Stimulated activated CD4-positive, alpha-beta T cell treated with anti-CD3 and anti-CD28 coated beads, Interleukin-4, amount 100 ng/mL, for 4 hours (primary cell): ENCODE measurements around the gene ARHGAP24.
"Not testable (repeated sequence)": the region's sequence is repeated elsewhere in the genome, so short reads cannot be mapped to it uniquely, and the experiment has no call there.

Source experiments
- DNase-seq, 2 experiments: peaks; one replicate each; pipeline ENCODE4 v3.0.0-alpha.2; 2020

Gene ARHGAP24

DNA sequence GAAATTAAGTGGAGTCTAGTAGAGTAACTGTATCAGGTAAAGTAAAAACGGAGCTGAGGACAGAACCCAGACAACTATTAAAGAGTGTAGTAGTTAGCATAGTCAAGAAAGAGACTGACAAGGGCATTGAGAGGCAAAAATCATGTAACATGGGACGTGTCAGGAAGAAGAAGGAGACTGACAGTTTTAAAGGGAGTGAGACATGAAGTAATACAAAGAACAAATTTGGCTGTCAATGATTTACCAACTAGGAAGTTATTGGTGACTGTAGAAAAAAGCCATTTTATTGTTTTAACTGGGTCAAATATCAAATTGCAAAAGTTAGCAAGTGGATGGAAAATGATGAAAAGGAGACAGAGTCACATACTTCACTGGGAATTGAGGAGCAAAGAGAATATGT, 462.6 kb downstream of the ARHGAP24 start:
- no peak for DNase-seq

GRCh38 chr4:85938062-85938461, 463.1 kb downstream of the ARHGAP24 start:
- no peak for DNase-seq

- no peak for DNase-seq
Observed at GRCh38 chr4:85938902-85939301, 464.0 kb downstream of the ARHGAP24 start.

DNA sequence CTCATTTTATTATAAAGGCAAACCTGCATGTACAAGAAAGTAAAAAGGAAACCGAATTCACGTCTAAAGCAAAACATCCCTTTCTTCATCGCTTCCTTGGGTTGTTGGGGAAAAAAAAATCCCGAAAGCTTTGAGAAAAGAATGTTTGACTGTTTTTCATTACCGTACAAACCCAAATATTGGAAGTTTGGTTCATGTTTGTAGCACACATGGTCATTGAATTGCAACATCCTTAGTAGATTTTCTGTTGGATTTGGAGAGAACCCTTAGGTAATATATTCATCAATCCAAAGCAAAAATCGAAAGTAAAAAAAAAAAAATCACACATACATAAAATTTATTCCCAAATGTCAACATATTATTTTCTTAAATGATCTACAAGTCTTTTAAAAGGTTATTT, 464.6 kb downstream of the ARHGAP24 start:
- no peak for DNase-seq

GRCh38 chr4:85940151-85940550, 465.2 kb downstream of the ARHGAP24 start:
- no peak for DNase-seq

- DNase-seq: no peak
Observed at GRCh38 chr4:85942107-85942506, 467.2 kb downstream of the ARHGAP24 start.

DNA sequence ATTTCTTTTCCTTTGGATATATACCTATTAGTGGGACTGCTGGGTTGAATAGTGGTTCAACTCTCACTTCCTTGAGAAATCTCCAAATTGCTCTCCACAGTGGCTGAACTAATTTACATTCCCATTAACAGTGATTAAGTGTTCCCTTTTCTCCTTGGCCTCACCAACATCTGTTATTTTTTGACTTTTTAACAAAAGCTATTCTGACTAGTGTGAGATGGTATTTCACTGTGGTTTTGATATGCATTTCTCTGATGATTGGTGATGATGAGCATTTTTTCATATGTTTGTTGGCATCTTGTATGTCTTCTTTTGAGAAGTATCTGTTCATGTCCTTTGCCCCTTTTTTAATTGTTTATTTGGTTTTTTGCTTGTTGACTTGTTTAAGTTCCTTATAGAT, 471.9 kb downstream of the ARHGAP24 start:
- no peak for DNase-seq

- DNase-seq: no peak
Observed at GRCh38 chr4:85951099-85951498, 476.1 kb downstream of the ARHGAP24 start.

- no peak for DNase-seq
Observed at GRCh38 chr4:85952528-85952927, 477.6 kb downstream of the ARHGAP24 start.

GRCh38 chr4:85952972-85953650, 478.2 kb downstream of the ARHGAP24 start:
- DNase-seq: no peak

GRCh38 chr4:85953651-85954018, 478.7 kb downstream of the ARHGAP24 start:
- DNase-seq: no peak

- no peak for DNase-seq
Observed at GRCh38 chr4:85955620-85956292, 480.8 kb downstream of the ARHGAP24 start.

DNA sequence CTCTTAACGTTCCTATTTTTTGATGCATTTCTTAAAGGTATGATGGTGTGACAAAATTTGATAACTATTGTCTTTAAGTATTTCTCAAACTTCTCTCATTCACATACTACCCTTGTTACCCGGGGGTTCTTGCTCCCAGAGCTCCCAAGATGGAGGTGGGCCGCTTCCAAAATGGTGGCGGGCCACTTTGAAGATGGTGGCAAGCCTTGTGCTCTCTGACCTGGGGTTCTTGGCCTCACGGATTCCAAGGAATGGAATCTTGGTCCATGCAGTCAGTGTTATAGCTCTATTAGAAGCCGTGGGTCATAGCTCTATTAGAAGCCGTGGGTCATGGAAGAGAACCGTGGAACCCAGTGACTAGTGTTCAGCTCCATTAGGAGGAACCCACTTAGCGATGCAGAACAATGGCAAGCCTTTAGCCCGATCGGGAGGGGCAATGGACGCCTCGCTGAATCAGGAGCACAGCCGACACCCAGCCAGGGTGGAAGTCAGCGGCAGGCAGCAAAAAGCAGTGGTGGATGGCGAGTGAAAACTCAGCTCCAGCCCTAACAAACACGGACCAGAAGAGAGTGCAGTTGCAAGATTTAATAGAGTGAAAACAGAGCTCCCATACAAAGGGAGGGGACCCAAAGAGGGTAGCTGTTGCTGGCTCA, 481.5 kb downstream of the ARHGAP24 start:
- DNase-seq: no peak

DNA sequence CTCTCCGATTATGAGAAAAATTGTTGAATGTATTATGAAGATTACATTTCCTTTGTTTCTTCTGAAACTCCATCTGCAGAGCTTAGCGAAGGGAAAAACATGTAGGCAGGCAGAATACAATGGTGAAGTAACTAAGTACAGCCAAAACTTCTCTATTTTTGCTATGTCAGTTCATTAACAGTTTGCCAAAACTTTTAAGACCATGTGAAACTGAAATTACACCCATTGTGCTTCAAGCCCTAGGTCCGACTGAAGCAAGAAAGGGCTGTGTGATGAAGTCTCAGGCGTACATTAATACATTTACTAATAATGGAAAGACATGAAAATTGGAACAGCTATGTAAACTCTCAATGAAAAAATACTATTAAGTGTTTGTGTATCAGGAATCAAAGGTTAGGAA, 486.9 kb downstream of the ARHGAP24 start:
- no peak for DNase-seq

GRCh38 chr4:85963231-85963630, 488.3 kb downstream of the ARHGAP24 start:
- no peak for DNase-seq

DNA sequence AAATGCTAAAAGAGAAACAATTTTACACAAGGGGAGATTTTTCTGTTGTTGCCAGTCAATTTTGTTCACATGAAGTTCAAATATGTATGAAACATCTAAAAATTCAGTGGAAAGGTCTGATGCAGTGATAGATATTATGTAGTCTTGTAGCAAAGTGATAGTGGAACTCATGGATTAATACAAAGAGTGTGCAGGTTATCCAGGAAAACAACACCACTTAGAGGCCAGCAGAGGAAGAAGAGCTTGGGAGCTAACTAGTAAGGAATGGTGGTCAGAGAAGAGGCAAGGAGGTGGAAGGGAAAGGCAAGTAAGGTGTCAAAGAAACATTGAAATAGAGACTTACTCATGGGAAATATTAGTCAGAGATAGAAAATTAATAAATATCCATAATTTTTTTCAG, 489.3 kb downstream of the ARHGAP24 start:
- no peak for DNase-seq

DNA sequence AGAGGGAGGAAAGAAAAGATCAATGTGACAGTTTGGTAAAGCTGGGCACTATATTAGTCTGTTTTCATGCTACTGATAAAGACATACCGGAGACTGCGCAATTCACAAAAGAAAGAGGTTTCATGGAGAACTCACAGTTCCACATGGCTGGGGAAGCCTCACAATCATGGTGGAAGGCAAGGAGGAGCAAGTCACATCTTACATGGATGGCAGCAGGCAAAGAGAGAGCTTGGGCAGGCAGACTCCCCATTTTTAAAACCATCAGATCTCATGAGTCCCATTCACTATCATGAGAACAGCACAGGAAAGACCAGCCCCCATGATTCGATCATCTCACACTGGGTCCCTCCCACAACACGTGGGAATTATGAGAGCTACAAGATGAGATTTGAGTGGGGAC, 490.1 kb downstream of the ARHGAP24 start:
- DNase-seq: not testable (repeated sequence)

DNA sequence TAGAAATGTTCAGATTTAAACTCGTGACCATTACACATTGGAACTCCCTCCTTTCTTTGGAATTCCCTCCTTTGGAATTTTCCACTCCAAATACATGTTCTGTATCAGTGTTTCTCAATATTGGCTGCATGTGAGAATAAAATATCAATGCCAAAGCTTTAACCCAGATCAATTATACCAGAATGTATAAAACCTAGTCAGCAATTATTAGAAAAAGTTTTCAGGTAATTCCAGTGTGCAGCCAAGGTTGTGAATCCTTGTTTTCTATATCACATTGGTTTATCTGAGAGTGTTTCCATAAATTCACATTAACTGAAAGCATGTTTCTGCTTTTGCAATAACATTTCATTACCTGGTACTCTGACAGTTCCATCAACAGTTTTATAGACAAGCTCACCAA, 490.6 kb downstream of the ARHGAP24 start:
- no peak for DNase-seq

DNA sequence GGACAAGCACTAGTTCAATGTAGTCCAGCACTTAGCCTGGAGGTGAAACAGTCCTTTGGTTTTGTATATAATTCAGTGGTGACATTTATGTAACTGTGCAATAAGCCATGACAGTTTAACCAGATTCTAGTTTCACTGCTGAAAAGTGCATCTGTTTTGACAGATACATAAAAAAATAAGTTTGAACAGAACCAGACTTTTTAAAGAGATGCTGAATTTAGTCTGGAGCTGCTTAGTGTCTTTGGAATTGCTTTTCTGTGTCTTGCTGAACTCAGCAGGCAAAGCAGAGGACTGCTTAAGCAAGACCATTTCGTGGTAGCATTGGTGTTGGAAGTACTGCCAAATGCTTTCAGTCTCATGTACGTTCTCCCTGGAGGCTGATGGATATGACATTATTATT, 491.4 kb downstream of the ARHGAP24 start:
- no peak for DNase-seq

DNA sequence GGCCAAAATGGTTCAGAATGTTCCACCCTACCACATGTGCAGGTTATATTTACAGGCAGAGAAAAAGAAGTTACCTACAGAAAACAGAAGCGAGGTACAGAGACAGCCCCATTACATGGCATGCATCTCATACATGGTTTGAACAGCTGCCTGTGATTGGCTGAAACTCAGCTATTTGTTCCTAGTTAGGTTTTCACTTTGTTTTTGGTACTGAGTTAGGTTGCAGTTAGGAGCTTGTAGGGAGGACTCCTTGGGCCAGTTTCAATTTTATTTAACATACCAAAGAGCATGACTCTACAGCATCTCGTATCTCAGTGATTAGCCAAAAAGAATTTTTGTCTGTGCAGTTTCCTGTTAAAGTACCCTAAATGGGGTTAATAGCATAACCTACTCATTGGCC, 492.9 kb downstream of the ARHGAP24 start:
- DNase-seq: no peak

- DNase-seq: no peak
Observed at GRCh38 chr4:85968945-85969819, 494.2 kb downstream of the ARHGAP24 start.

- DNase-seq: no peak
Observed at GRCh38 chr4:85970535-85970934, 495.6 kb downstream of the ARHGAP24 start.

GRCh38 chr4:85979276-85979675, 504.3 kb downstream of the ARHGAP24 start:
- DNase-seq: no peak
